ENCODE results near the gene MAP3K12.

MAP3K12 gene

DNA sequence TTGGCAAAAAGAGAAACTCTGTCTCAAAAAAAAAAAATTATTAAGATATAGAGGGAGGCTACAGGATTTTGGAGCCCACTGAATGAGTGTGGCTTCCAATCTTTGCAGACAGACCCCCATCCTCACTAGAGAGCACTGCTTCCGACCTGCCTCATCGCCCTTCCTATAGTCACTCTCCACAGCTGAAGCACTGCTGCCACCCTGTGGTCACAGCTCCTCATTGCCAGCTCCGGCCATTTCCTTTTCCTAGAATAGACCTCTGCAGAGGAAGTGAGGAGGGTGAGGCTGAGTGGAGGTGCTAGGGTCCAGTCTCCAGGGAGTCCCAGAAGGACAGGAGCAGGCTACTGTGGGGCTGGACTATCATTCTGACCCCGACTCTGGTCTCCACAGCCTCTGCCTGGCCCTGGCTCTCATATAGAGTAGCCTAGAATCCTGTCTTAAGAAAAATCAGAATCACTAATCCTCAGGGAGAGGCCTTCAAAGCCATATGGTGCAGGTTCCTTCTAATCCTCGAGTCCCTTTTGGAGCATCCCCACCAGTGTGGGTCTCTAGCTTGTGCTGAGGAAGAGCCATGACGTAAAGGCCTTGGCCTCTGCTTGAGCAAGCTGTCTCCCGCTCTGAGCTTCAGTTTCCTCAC, 9.4 kb upstream of the MAP3K12 start:
- Histone ChIP-seq H3K4me3 (replicated peaks; ENCODE audit: insufficient read depth, low read length) (no peak overlapping the region), H3K27ac (replicated peaks) (no peak overlapping the region), H3K27me3 (ENCODE audit: insufficient read depth, poor library complexity, severe bottlenecking) (no peaks in the 10 kb centered on the region)
- TF ChIP-seq GABPA (IDR thresholded peaks at IDR 0.05; ENCODE audit: low read depth): no peak
- TF ChIP-seq, protein P1, sequence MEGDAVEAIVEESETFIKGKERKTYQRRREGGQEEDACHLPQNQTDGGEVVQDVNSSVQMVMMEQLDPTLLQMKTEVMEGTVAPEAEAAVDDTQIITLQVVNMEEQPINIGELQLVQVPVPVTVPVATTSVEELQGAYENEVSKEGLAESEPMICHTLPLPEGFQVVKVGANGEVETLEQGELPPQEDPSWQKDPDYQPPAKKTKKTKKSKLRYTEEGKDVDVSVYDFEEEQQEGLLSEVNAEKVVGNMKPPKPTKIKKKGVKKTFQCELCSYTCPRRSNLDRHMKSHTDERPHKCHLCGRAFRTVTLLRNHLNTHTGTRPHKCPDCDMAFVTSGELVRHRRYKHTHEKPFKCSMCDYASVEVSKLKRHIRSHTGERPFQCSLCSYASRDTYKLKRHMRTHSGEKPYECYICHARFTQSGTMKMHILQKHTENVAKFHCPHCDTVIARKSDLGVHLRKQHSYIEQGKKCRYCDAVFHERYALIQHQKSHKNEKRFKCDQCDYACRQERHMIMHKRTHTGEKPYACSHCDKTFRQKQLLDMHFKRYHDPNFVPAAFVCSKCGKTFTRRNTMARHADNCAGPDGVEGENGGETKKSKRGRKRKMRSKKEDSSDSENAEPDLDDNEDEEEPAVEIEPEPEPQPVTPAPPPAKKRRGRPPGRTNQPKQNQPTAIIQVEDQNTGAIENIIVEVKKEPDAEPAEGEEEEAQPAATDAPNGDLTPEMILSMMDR (IDR thresholded peaks at IDR 0.05; ENCODE audit: insufficient read depth, low read length): peak; percentile 95
- TF ChIP-seq SPI1 (IDR thresholded peaks at IDR 0.05; ENCODE audit: borderline replicate concordance, low read depth): peak; percentile 89
- peak in 1 of 2 experiments; percentile 86 for DNase-seq (ENCODE audit: low read depth in 1 of 2, low spot score in 1 of 2)

DNA sequence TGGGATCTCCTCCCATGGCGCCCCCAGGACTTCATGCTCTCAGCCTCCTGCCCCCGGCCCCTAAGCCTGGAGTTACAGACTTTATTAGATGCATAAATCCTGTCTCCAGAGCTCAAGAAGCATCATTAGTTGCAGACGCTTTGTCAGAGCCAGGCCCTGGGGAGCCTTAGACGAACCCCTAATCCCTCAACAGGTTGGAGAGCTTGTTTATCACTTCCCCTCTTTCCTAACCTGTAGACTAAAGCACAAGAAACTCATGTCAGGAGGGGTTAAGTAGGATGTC, 8.3 kb upstream of the MAP3K12 start:
- TF ChIP-seq SPI1 (IDR thresholded peaks at IDR 0.05; ENCODE audit: borderline replicate concordance, low read depth): no peak
- TF ChIP-seq, protein P1 (IDR thresholded peaks at IDR 0.05; ENCODE audit: insufficient read depth, low read length): no peak
- H3K27ac ChIP-seq (replicated peaks): no peak overlapping the region

DNA sequence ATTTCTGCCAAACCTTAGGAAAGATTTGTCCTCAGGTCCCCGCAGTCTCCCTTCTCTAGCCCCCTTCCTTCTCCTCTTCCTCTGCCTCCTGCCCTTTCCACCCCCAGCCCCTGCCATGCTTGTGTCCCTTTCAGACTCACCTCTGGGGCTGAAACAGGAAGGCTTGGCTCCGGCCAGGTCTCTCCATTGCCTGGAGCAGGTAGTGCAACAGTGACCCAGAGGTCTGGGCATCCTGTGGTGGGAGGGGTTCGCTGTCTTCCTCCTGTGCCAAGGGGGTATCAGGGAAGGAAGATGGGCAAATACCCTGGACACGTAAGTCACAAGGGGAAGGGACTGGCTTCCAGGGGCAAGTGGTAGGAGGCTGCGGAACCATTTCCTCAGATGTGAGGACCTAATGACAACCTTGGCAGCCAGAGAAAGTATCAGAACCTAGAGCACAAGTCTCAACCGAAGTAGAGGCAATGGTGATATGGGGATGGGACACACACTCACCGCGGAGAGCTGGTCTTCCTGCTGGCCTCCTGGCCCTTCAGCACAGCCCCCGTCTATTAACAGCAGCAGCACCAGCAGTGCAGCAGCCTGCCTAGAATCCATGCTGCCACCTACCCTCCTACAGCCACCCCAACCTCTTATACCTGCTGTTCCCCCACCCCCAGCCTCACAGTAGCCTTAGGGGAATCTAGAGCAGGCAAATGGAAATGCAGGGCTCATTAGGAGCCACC, 7.8 kb upstream of the MAP3K12 start, which contains the start of gene NPFF:
NPFF (minus strand) TSS at position 604 of the 722 bp plus-strand sequence; CDS start at position 594, 10 bp downstream.
- Histone ChIP-seq H3K27me3 (ENCODE audit: insufficient read depth, poor library complexity, severe bottlenecking) (no peaks in the 10 kb centered on the region), H3K4me3 (replicated peaks; ENCODE audit: insufficient read depth, low read length) (no peak within 1 kb of the TSS), H3K27ac (replicated peaks) (no peak within 1 kb of the TSS)
- TF ChIP-seq POLR2AphosphoS5 (IDR thresholded peaks at IDR 0.05; ENCODE audit: low read depth) (peak; percentile 16; the same call in 1 of the 2 replicates), GABPA (IDR thresholded peaks at IDR 0.05; ENCODE audit: low read depth) (no peak)
- no peak for DNase-seq (ENCODE audit: low read depth in 1 of 2, low spot score in 1 of 2)

More for the DNA sequence above, 8.3 kb upstream of the MAP3K12 start:
- no peak for DNase-seq (ENCODE audit: low read depth in 1 of 2, low spot score in 1 of 2)
- Histone ChIP-seq H3K27me3 (ENCODE audit: insufficient read depth, poor library complexity, severe bottlenecking) (no peaks in the 10 kb centered on the region), H3K4me3 (replicated peaks; ENCODE audit: insufficient read depth, low read length) (no peak overlapping the region)

DNA sequence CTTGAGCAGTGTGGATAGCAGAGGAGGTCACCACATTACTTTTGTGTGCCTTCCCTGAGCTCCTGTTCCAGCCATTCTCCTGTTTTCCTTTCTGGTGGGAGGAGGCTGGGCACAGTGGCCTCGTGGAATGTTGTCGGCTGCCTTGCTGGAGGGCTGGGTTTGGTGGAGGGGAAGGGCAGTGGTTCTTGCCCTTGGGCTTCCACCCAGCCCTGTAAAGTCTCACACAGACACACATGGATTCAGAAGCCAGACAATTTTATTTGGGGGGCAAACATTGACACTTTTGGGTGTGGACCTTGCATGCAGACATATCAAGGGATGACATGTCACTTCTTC, 7.2 kb upstream of the MAP3K12 start:
- H3K27ac ChIP-seq (replicated peaks): no peak overlapping the region

More for the DNA sequence above, 7.2 kb upstream of the MAP3K12 start:
- Histone ChIP-seq H3K4me3 (replicated peaks; ENCODE audit: insufficient read depth, low read length) (no peak overlapping the region), H3K27me3 (ENCODE audit: insufficient read depth, poor library complexity, severe bottlenecking) (no peaks in the 10 kb centered on the region)
- no peak for TF ChIP-seq GABPA (IDR thresholded peaks at IDR 0.05; ENCODE audit: low read depth)
- no peak for TF ChIP-seq POLR2AphosphoS5 (IDR thresholded peaks at IDR 0.05; ENCODE audit: low read depth)
- TF ChIP-seq SPI1 (IDR thresholded peaks at IDR 0.05; ENCODE audit: borderline replicate concordance, low read depth): no peak
- TF ChIP-seq, protein P2, sequence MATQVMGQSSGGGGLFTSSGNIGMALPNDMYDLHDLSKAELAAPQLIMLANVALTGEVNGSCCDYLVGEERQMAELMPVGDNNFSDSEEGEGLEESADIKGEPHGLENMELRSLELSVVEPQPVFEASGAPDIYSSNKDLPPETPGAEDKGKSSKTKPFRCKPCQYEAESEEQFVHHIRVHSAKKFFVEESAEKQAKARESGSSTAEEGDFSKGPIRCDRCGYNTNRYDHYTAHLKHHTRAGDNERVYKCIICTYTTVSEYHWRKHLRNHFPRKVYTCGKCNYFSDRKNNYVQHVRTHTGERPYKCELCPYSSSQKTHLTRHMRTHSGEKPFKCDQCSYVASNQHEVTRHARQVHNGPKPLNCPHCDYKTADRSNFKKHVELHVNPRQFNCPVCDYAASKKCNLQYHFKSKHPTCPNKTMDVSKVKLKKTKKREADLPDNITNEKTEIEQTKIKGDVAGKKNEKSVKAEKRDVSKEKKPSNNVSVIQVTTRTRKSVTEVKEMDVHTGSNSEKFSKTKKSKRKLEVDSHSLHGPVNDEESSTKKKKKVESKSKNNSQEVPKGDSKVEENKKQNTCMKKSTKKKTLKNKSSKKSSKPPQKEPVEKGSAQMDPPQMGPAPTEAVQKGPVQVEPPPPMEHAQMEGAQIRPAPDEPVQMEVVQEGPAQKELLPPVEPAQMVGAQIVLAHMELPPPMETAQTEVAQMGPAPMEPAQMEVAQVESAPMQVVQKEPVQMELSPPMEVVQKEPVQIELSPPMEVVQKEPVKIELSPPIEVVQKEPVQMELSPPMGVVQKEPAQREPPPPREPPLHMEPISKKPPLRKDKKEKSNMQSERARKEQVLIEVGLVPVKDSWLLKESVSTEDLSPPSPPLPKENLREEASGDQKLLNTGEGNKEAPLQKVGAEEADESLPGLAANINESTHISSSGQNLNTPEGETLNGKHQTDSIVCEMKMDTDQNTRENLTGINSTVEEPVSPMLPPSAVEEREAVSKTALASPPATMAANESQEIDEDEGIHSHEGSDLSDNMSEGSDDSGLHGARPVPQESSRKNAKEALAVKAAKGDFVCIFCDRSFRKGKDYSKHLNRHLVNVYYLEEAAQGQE (IDR thresholded peaks at IDR 0.05; ENCODE audit: insufficient replicate concordance, low read depth): no peak
- TF ChIP-seq, protein P1 (IDR thresholded peaks at IDR 0.05; ENCODE audit: insufficient read depth, low read length): no peak
- no peak for DNase-seq (ENCODE audit: low read depth in 1 of 2, low spot score in 1 of 2)
